ENCODE measurements around the gene SRSF9. TPM values are rescaled to one million over a fixed set of nuclear protein-coding genes. Genes with fewer than 3 reads are reported as not detected.

The SRSF9 gene
- polyA plus RNA-seq, 2 of the 4 experiments (the other 2 are of a cell fraction), result 218 to 306 TPM

GRCh38 chr12:120480211-120480610 is 10.7 kb upstream of the SRSF9 start:
- ChIA-PET POLR2A (no interaction called here), CTCF (interaction anchor here (1.6 kb wide), 1 partner anchor 10 kb away, joined by 6 read pairs; the partner anchor contains the start of gene SRSF9)
- Histone ChIP-seq H3K9me3 (no peaks in the 10 kb centered on the region), H3K4me2 (no peak overlapping the region), H3K4me3 (no peak overlapping the region), H3K4me1 (peaks cover 6% of the 10 kb centered on the region; the same call in 1 of the 3 replicates), H3K27ac (0 out of 6 replicates have a peak overlapping the region, but pooled peaks of 1 of the 2 experiments have one; percentile 30)
- no peak for TF ChIP-seq HOXB5 (CRISPR knock-in tag; IDR thresholded peaks at IDR 0.05)
- ATAC-seq (peak; percentile 39 to 57; a peak in 4 of 6 replicates), DNase-seq (ENCODE audit: low read depth in 1 of 2, low spot score in 1 of 2) (no peak), FAIRE-seq (no peak)
- WGBS (ENCODE audit: missing lambda C conversion rate), result 28% methylated on average over 1 of the region's 1 CpG

- no peak overlapping the region for H3K4me2 ChIP-seq
- H3K27ac ChIP-seq, result no peak overlapping the region
- H3K4me3 ChIP-seq, result no peak overlapping the region
- ChIA-PET CTCF (interaction anchor here (1.6 kb wide), 1 partner anchor 9 kb away, joined by 6 read pairs; the partner anchor contains the start of gene SRSF9), POLR2A (interaction anchor here (0.6 kb wide), 1 partner anchor 13 kb away, joined by 3 read pairs; no protein-coding TSS in a partner anchor)
- FAIRE-seq (no peak), DNase-seq (ENCODE audit: low read depth in 1 of 2, low spot score in 1 of 2) (no peak), ATAC-seq (peak in 1 of 2 experiments; percentile 34; a peak in 3 of 6 replicates)
- H3K9me3 ChIP-seq, result no peaks in the 10 kb centered on the region
- no peak for TF ChIP-seq ZNF302 (CRISPR knock-in tag; IDR thresholded peaks at IDR 0.05)
- TF ChIP-seq RCOR1 (IDR thresholded peaks at IDR 0.05; ENCODE audit: low read depth, low read length), result no peak
- no peak for TF ChIP-seq SREBF2 (IDR thresholded peaks at IDR 0.05)
- TF ChIP-seq CBX2 (IDR thresholded peaks at IDR 0.05; ENCODE audit: borderline replicate concordance, low read depth), result no peak
- peaks cover 13% of the 10 kb centered on the region for H3K4me1 ChIP-seq
- 84% methylated on average over 1 of the region's 1 CpG for WGBS (ENCODE audit: missing lambda C conversion rate)
Observed at GRCh38 chr12:120479458-120479857, 9.9 kb upstream of the SRSF9 start.

- TF ChIP-seq PBX3 (IDR thresholded peaks at IDR 0.05) (no peak), EP300 (IDR thresholded peaks at IDR 0.05) (no peak), FOSB (CRISPR knock-in tag; IDR thresholded peaks at IDR 0.05) (no peak), MAFK (IDR thresholded peaks at IDR 0.05; ENCODE audit: partially characterized antibody) (no peak), JUN (IDR thresholded peaks at IDR 0.05) (no peak), ESRRA (IDR thresholded peaks at IDR 0.05; ENCODE audit: borderline replicate concordance, low read length) (no peak), RARB (CRISPR knock-in tag; IDR thresholded peaks at IDR 0.05) (no peak), NPAS2 (CRISPR knock-in tag; IDR thresholded peaks at IDR 0.05; ENCODE audit: borderline replicate concordance) (no peak), POLR2A (IDR thresholded peaks at IDR 0.05; ENCODE audit: low read length) (no peak), ZSCAN20 (CRISPR knock-in tag; IDR thresholded peaks at IDR 0.05) (no peak), FOSL2 (IDR thresholded peaks at IDR 0.05) (no peak), FOSL2 (CRISPR knock-in tag; IDR thresholded peaks at IDR 0.05) (no peak), TP53 (CRISPR knock-in tag; IDR thresholded peaks at IDR 0.05) (no peak)
- TF ChIP-seq, protein P1, sequence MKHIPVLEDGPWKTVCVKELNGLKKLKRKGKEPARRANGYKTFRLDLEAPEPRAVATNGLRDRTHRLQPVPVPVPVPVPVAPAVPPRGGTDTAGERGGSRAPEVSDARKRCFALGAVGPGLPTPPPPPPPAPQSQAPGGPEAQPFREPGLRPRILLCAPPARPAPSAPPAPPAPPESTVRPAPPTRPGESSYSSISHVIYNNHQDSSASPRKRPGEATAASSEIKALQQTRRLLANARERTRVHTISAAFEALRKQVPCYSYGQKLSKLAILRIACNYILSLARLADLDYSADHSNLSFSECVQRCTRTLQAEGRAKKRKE (CRISPR knock-in tag; IDR thresholded peaks at IDR 0.05; ENCODE audit: low read depth), result no peak
- TF ChIP-seq, protein P2, sequence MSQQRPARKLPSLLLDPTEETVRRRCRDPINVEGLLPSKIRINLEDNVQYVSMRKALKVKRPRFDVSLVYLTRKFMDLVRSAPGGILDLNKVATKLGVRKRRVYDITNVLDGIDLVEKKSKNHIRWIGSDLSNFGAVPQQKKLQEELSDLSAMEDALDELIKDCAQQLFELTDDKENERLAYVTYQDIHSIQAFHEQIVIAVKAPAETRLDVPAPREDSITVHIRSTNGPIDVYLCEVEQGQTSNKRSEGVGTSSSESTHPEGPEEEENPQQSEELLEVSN (IDR thresholded peaks at IDR 0.05; ENCODE audit: borderline replicate concordance, low read depth), result no peak
- TF ChIP-seq, protein P3, sequence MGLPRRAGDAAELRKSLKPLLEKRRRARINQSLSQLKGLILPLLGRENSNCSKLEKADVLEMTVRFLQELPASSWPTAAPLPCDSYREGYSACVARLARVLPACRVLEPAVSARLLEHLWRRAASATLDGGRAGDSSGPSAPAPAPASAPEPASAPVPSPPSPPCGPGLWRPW (IDR thresholded peaks at IDR 0.05), result no peak
- TF ChIP-seq, protein P4, sequence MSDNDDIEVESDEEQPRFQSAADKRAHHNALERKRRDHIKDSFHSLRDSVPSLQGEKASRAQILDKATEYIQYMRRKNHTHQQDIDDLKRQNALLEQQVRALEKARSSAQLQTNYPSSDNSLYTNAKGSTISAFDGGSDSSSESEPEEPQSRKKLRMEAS (IDR thresholded peaks at IDR 0.05), result no peak
- no peak for DNase-seq (ENCODE audit: low read depth in 1 of 2, low spot score in 1 of 2)
- Histone ChIP-seq H3K4me1 (peaks cover 15% of the 10 kb centered on the region), H3K4me2 (no peak overlapping the region), H3K4me3 (no peak overlapping the region), H3K9me3 (no peaks in the 10 kb centered on the region), H3K27ac (no peak overlapping the region)
- CTCF ChIA-PET, result interaction anchor here (0.8 to 2.0 kb wide), 7 partner anchors 11 to 137 kb away, joined by 3 to 8 read pairs (median 4); partner anchors contain the start of gene DYNLL1
- no peak for FAIRE-seq
- ATAC-seq, result no peak
- POLR2A ChIA-PET, result no interaction called here
- WGBS (ENCODE audit: missing lambda C conversion rate), result 97% methylated on average over 1 of the region's 1 CpG
Observed at GRCh38 chr12:120475643-120476042, 6.1 kb upstream of the SRSF9 start.
